ENCODE measurements around the gene NUBP2. TPM values are rescaled to one million over a fixed set of nuclear protein-coding genes. Genes with fewer than 3 reads are reported as not detected.
A peak's percentile ranks its signal among the peaks of the same experiment; 100 is the strongest.

Gene NUBP2
- total RNA-seq, 1 donor from 2014 or later: 37.9 TPM

GRCh38 chr16:1779741-1780676, 2.8 kb upstream of the NUBP2 start:
- FAIRE-seq (no peak), DNase-seq (ENCODE audit: low spot score in 2 of 2) (no peak)

- FAIRE-seq (no peak), DNase-seq (ENCODE audit: low spot score in 2 of 2) (no peak)
These were observed 2.1 kb upstream of the NUBP2 start for GRCh38 chr16:1780677-1781072.

DNA sequence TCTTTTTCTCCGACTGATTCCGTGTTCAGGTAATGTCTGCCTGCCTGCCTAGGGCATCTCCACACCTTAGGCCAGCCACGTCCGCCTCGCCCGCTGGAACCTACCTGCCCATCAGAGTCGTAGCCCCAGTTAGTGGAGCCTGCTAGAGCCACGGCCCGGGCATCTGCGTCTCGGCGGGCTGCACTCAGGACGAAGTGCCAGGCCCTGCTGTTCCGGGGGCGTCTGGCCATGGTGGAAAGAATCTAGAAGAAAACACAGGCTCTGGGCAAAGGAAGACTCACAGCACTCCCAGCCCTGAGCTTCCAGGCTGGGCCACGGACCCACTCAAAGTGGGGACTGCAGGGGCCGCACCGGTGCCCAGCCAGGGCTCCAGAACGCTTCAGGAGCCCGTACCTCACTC, 1.5 kb upstream of the NUBP2 start:
- DNase-seq (ENCODE audit: low spot score in 2 of 2) (no peak), FAIRE-seq (no peak)

DNA sequence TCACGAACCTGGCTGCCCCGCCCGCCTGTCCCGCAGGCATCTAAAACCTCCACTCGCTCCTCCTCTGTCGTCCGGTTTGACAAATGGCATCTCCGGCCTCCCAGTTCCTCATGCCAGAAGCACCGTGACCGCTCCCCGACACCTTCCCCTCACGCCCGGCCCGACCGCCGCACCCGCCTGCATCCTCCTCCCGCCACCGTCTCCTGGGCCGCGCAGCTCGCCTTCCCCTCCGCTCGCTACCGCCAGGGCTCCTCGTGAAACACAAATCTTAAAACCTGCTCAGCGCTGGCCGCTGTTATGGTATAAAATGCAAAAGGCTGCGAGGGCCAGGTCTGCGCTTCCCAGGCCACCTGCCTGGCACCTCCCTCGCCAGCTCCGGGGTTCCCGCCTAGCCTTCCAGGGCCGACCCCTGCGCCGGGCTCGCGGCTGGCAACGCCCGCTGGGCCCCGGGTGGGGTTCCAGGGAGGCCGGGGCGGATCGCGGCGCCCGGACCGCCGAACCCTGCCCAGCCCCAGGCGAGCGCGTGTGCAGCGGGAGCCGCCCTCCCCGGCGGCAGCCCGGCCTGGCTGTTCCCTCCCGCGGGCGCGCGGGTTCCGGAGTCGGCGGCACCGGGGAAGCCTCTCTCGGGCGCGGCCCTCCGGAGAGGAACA, 877 bp upstream of the NUBP2 start:
- no peak for FAIRE-seq
- DNase-seq (ENCODE audit: low spot score in 2 of 2): no peak

DNA sequence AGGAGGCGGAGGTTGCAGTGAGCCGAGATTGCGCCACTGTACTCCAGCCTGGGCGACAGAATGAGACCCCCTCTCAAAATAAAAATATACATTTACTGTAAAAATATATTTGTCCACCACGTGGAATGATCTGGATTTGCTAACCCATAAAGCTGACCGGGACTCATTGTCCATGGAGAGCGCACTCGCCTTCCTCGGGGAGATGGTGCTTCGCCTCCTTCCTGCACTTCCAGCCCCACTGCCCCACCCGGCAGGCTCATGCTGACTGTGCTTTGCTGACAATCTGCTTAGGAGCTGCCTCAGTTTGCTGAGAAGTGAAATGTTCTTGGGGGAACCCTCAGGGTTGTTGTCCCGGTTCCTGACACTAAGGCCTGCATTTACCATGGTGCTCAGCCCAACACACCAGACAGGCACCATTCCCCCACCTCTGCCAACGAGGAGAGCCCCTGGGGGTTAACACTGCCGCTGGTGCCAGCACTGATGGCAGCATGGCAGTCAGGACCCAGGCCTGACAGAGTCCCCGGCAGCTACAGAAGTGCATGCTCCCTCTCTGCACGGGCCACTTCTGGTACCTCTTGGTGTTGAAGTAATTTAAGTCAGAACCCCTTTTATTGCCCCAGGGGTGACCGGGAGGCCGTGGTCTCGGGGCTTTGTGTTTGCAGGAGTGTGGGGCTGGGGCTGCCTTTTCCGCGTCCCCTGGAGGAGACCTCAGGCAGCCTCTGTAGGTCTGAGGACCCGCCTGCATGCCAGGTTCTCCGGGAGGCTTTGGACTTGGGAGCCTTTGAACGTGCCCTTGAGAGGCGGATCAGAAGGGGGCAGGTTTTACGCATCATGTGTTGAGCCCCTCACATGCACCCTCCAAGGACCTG, 2.5 kb downstream of the NUBP2 start:
- DNase-seq (ENCODE audit: low spot score in 2 of 2): no peak
- no peak for FAIRE-seq

DNA sequence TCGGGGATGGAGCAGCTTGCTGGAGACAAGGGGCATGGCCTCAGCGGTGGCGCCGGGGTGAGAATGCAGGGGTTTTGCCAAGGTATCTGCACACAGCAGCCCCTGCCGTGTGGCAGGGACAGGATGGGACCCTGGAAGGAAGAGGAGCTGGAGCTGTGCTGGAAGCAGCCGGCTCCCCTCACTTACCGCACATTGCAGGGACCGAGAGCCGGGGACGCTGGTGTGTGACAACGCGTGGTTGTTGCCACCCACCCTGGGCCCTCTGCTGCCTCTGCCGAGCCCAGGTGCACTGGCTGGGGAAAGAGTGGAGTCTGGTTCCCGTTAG, 3.0 kb downstream of the NUBP2 start:
- FAIRE-seq: no peak
- DNase-seq (ENCODE audit: low spot score in 2 of 2): no peak

GRCh38 chr16:1786242-1787055, 3.7 kb downstream of the NUBP2 start:
- DNase-seq (ENCODE audit: low spot score in 2 of 2) (no peak), FAIRE-seq (no peak)

DNA sequence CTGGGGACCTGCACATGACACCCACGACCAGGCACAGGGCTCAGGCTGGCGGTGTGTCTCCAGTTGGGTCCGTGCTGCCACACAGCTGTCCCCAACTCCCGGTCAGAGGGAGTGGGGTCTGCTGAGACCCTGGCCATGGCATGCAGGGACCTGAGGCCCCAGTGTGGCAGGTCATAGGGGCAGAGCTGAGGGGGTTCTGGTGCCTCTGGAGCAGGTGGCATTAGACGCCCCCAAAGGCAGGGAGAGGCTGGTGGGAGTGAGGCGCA, 4.2 kb downstream of the NUBP2 start:
- DNase-seq (ENCODE audit: low spot score in 2 of 2): no peak
- FAIRE-seq: no peak

GRCh38 chr16:1787322-1788094, 4.7 kb downstream of the NUBP2 start:
- FAIRE-seq (no peak), DNase-seq (ENCODE audit: low spot score in 2 of 2) (no peak)

GRCh38 chr16:1788095-1788707, 5.4 kb downstream of the NUBP2 start:
- FAIRE-seq (no peak), DNase-seq (ENCODE audit: low spot score in 2 of 2) (no peak)

DNA sequence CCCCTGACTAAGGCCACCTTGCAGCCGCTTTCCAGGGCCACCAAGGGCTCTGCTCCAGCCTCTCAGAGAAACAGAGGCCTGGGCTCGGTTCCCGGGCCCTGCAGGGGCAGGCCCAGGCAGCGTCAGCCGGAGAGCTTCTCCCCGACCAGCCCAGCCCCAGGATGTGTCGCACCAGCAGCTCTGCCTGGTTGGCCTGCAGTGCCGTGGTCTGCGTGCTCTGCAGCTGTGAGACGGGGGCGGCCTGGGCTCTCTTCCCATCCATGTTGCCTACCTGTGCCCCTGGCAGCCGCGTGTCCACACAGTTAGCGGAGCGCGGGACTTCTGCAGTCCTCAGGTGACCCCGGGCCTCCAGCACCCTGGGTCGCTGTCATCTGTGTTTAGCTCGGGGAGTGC, 5.9 kb downstream of the NUBP2 start:
- FAIRE-seq: no peak
- DNase-seq (ENCODE audit: low spot score in 2 of 2): no peak

- DNase-seq (ENCODE audit: low spot score in 2 of 2) (no peak), FAIRE-seq (no peak)
These were observed 6.9 kb downstream of the NUBP2 start for GRCh38 chr16:1789643-1790045.

DNA sequence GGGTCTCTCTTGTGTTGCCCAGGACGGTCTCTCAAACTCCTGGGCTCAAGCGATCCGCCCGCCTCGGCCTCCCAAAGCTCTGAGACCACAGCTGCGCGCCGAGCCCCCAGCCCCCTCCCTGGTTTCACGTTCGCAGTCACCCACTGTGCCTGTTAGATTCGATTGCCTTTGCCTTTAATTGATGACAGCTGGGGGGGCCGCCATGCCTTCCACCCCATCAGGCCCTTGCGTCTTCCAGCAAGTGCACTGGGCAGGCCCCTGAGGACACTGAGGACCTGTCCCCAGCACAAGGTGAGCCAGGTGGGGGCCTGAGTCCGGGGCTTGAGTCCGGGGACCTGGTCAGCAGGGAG, 7.5 kb downstream of the NUBP2 start:
- no peak for FAIRE-seq
- DNase-seq (ENCODE audit: low spot score in 2 of 2): no peak

GRCh38 chr16:1790611-1791255, 8.0 kb downstream of the NUBP2 start:
- DNase-seq (ENCODE audit: low spot score in 2 of 2): no peak

DNA sequence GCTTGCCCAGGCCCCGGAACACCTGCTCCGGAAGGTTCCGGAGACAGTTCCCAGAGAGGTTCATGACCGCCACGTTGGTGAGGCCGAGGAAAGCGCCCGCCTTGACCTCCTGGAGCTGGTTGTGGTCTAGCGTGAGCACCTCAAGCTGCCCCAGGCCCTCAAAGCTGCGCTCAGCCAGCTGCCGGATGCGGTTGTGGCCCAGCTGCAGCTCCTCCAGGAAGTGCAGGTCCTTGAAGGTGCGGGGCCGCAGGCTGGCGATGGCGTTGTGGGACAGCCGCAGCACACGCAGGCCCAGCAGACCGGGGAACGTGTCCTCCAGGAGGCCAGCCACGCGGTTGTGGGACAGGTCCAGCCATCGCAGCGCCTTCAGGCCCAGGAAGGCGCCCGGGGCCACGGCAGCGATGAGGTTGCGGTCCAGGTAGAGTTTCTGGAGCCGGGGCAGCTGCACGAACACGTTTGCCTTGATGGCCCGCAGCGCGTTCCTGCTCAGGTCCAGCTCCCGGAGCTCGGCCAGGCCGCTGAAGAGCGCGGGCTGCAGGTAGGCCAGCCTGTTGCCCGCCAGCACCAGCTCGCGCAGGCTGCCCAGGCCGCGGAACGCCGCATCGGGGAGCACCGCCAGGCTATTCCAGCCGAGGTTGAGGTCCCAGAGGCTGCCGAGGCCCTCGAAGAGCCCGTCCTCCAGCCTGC, 8.6 kb downstream of the NUBP2 start:
- no peak for FAIRE-seq
- DNase-seq (ENCODE audit: low spot score in 2 of 2): peak in 1 of 2 donors; percentile 38

More at GRCh38 chr16:1790611-1791255, 8.0 kb downstream of the NUBP2 start:
- no peak for FAIRE-seq

- DNase-seq (ENCODE audit: low spot score in 2 of 2) (peak in 1 of 2 donors; percentile 22), FAIRE-seq (no peak)
These were observed 9.4 kb downstream of the NUBP2 start for GRCh38 chr16:1791943-1792812.

DNA sequence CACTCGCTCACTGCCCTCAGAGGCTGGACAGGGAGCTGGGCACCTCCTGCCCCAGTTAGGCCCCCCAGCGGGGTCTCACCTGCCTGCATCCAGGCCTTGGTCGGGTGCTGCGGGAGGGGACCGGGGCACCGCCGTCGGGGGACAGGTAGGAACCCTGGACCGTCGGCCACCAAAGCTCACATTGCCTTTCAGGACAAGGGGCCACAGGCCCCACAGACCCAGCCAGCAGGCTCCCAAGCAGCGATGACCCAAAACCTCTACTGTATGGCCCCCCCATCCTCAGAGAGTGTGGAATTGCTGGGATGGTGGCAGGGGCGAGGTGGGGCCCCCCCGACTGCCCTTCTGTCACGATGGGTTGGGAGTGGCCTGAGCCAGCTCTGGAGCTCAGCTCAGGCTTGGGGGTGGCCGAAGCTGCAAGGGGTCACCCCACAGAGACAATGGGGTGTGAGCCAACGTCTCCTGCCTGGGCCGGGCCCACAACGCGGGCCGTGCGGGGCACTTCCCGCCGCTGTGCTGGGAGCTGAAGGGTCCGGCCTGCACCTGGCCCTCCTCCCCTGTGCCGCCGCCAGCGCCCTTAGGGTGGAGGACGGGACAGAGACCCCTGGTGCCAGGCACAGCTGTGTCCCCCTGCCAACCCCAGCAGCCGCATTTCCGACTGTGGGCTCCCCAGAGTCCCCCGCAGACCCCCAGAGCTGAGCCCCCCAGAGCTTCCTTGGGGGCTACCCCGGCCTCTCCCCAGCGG, 10.2 kb downstream of the NUBP2 start:
- DNase-seq (ENCODE audit: low spot score in 2 of 2) (peak in 1 of 2 donors; percentile 14), FAIRE-seq (no peak)

All from frontal cortex (tissue), 4 donors.